GM12891 (cell line): ENCODE results near the gene SUGT1.

Source experiments
- PAX5 ChIP-seq: IDR thresholded peaks from 2 replicates; pipeline ENCODE4 v1.6.1; 2011; ENCODE audit warnings: low read length, moderate library complexity, mild to moderate bottlenecking; ENCODE audit not compliant: insufficient read depth, severe bottlenecking
- POLR2A ChIP-seq: IDR thresholded peaks from 2 replicates; pipeline ENCODE4 v1.6.1; 2011; ENCODE audit warnings: low read depth, low read length, control low read depth
- POLR2AphosphoS5 ChIP-seq: IDR thresholded peaks from 2 replicates; pipeline ENCODE4 v1.6.1; 2011; ENCODE audit warnings: low read depth, low read length, control low read depth
- POU2F2 ChIP-seq: IDR thresholded peaks from 2 replicates; pipeline ENCODE4 v1.6.1; 2011; ENCODE audit warnings: low read depth, mild to moderate bottlenecking, control low read depth, low read length, moderate library complexity
- SPI1 ChIP-seq: IDR thresholded peaks from 2 replicates; pipeline ENCODE4 v1.6.1; 2011; ENCODE audit warnings: low read depth, low read length, control low read depth
- TAF1 ChIP-seq: IDR thresholded peaks from 2 replicates; pipeline ENCODE4 v1.6.1; 2011; ENCODE audit warnings: low read depth, low read length, control low read depth

DNA sequence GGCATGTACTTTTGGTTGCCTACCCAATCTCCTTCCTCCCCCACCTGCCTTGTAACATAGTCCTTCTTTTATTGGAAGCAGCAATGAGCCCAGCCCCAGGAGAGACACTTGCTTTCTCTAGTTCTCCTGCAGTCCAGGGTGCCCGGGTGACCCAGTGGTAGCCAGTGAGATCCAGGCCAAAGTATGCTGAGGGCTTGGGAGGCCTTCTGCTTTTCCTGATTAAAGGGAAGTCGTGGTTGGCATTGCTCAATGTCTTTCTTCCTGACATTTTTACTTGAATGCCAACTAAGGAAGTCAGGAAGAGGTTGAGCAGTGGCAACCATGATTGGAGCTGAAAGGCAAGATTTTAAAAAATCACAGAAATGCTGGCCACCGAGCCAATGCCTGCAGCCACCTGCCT lies 61.3 kb downstream of the SUGT1 start:
- no peak for TF ChIP-seq POLR2AphosphoS5
- no peak for TF ChIP-seq POLR2A
- no peak for TF ChIP-seq TAF1
- no peak for TF ChIP-seq SPI1
- no peak for TF ChIP-seq PAX5
- TF ChIP-seq POU2F2 = no peak
